HepG2 (cell line): ENCODE measurements around the gene RNASE7. TPM values are rescaled to one million over a fixed set of nuclear protein-coding genes. Genes with fewer than 3 reads are reported as not detected.

Experiments
- ATAC-seq: fragments of 200-7000 bp; cut with Tn5 transposase; 3 replicates; pipeline ENCODE4 v1.9.1; 2020; ENCODE audit warnings: mild to moderate bottlenecking, moderate library complexity
- BruUV-seq: library from RNA; stranded (reverse); fragments of 400-500 nt; replicated peaks from 2 replicates; lab custom pipeline; 2021; lab: Mats Ljungman, UMichigan
- CTCF ChIA-PET: fragments of 300-600 bp; formaldehyde crosslinking; extraction: SDS; loops from one replicate; lab custom pipeline; 2021; ENCODE audit warnings: low total read pairs, inconsistent platforms, low intra/inter-chr PET ratio; lab: Yijun Ruan, JAX
- POLR2A ChIA-PET: fragments of 350-600 bp; sonication (Branson Sonifier 250); formaldehyde crosslinking; loops from one replicate; lab custom pipeline; 2020; ENCODE audit warnings: antibody characterized with exemption, inconsistent platforms; lab: Yijun Ruan, JAX
- DNase-seq: peaks from one replicate; pipeline ENCODE4 v3.0.0-alpha.2; 2015; ENCODE audit warnings: low spot score
- FAIRE-seq: peaks from 3 replicates; lab custom pipeline; 2011; peaks lifted over from hg19 to GRCh38; lab: Jason Lieb, UNC
- H2AFZ ChIP-seq: one replicate; pipeline ENCODE4 v1.6.1; 2011; ENCODE audit warnings: low read length, inconsistent platforms
- H3K27ac ChIP-seq: fragments of 300-600 bp; 3 replicates; pipeline ENCODE4 v1.8.0; 2011; ENCODE audit warnings: mixed run types, mild to moderate bottlenecking, mixed read lengths, low read length, inconsistent platforms; ENCODE audit not compliant: insufficient read depth; ENCODE audit errors: extremely low read length
- H3K27me3 ChIP-seq, 2 experiments: fragments of 200-600 bp in 1 of 2; 2 replicates in 1 of 2; 3 replicates in 1 of 2; pipeline versions ENCODE4 v1.6.0 to v1.8.0; 2011; ENCODE audit warnings: low read length in 2 of 2, mild to moderate bottlenecking in 2 of 2, moderate library complexity in 2 of 2, inconsistent platforms in 1 of 2; ENCODE audit not compliant: insufficient read depth in 2 of 2, control insufficient read depth in 1 of 2
- H3K36me3 ChIP-seq, 2 experiments: fragments of 200-600 bp in 1 of 2; replicated peaks in 1 of 2; 2 replicates in 1 of 2; 3 replicates in 1 of 2; pipeline versions ENCODE4 v1.5.1 to v1.8.0; 2011; ENCODE audit warnings: low read length in 2 of 2, inconsistent platforms in 1 of 2; ENCODE audit not compliant: insufficient read depth in 2 of 2, control insufficient read depth in 1 of 2
- H3K4me1 ChIP-seq: 2 replicates; pipeline ENCODE4 v1.5.1; 2012; ENCODE audit warnings: low read length, inconsistent platforms; ENCODE audit not compliant: insufficient read depth
- H3K4me2 ChIP-seq: 2 replicates; pipeline ENCODE4 v1.6.0; 2011; ENCODE audit warnings: low read depth, low read length, inconsistent platforms
- H3K4me3 ChIP-seq, 3 experiments: fragments of 200-600 bp in 1 of 3; sonication (generic), shearing (Covaris generic) in 1 of 3; replicated peaks in 1 of 3; 2 replicates each; pipeline ENCODE4 v1.5.1; 2011 to 2016; ENCODE audit warnings: low read length in 3 of 3, inconsistent platforms in 2 of 3, low read depth in 2 of 3, mild to moderate bottlenecking in 2 of 3, control low read depth in 1 of 3, mixed read lengths in 1 of 3; ENCODE audit not compliant: insufficient read depth in 1 of 3
- H3K79me2 ChIP-seq: one replicate; pipeline ENCODE4 v1.6.1; 2011; ENCODE audit warnings: low read length, inconsistent platforms; ENCODE audit not compliant: insufficient read depth
- H3K9ac ChIP-seq: 2 replicates; pipeline ENCODE4 v1.6.0; 2011; ENCODE audit warnings: mild to moderate bottlenecking, low read depth, low read length, inconsistent platforms; ENCODE audit not compliant: insufficient read depth
- H3K9me3 ChIP-seq: 2 replicates; pipeline ENCODE4 v1.5.1; 2012; ENCODE audit warnings: mild to moderate bottlenecking, low read length
- H4K20me1 ChIP-seq: 2 replicates; pipeline ENCODE4 v1.6.0; 2011; ENCODE audit warnings: inconsistent platforms, mild to moderate bottlenecking, low read length, moderate library complexity; ENCODE audit not compliant: insufficient read depth
- HNF4A ChIP-seq: sonication (generic); formaldehyde crosslinking; IDR thresholded peaks from 2 replicates; pipeline ENCODE4 v1.4.0; 2020; ENCODE audit warnings: missing genetic modification reagents
- MXI1 ChIP-seq: IDR thresholded peaks from 3 replicates; pipeline ENCODE4 v1.6.1; 2012; ENCODE audit warnings: low read depth, low read length, inconsistent platforms, borderline replicate concordance
- NKX3-1 ChIP-seq: sonication (generic); formaldehyde crosslinking; IDR thresholded peaks from 2 replicates; pipeline ENCODE4 v1.5.0; 2020; ENCODE audit warnings: missing genetic modification reagents
- NR2F6 ChIP-seq, 2 experiments: IDR thresholded peaks; 2 replicates each; pipeline ENCODE4 v1.6.1; 2016; ENCODE audit warnings: antibody characterized with exemption in 1 of 2, mild to moderate bottlenecking in 1 of 2
- PHB2 ChIP-seq: fragments of 450-650 bp; IDR thresholded peaks from 2 replicates; pipeline ENCODE4 v1.6.1; 2018; ENCODE audit not compliant: partially characterized antibody
- POLR2AphosphoS5 ChIP-seq: IDR thresholded peaks from 2 replicates; pipeline ENCODE4 v1.6.1; 2012; ENCODE audit warnings: low read depth, low read length
- TBP ChIP-seq: sonication (generic); formaldehyde crosslinking; IDR thresholded peaks from 2 replicates; pipeline ENCODE4 v1.5.0; 2020; ENCODE audit warnings: missing genetic modification reagents
- ZBTB25 ChIP-seq: IDR thresholded peaks from 2 replicates; pipeline ENCODE4 v1.6.1; 2018; ENCODE audit warnings: missing genetic modification reagents
- ZNF10 ChIP-seq: sonication (generic); formaldehyde crosslinking; IDR thresholded peaks from 2 replicates; pipeline ENCODE4 v1.4.0; 2020; ENCODE audit warnings: mild to moderate bottlenecking, low read depth, missing genetic modification reagents, borderline replicate concordance
- ZNF205 ChIP-seq: IDR thresholded peaks from 2 replicates; pipeline ENCODE4 v1.6.1; 2018; ENCODE audit warnings: missing biosample characterization, missing genetic modification reagents
- ZNF296 ChIP-seq: sonication (generic); formaldehyde crosslinking; conservative IDR thresholded peaks from 2 replicates; pipeline ENCODE4 v1.5.0; 2020; ENCODE audit warnings: mild to moderate bottlenecking, missing genetic modification reagents
- ZNF510 ChIP-seq: sonication (generic); formaldehyde crosslinking; IDR thresholded peaks from 2 replicates; pipeline ENCODE4 v1.4.0; 2020; ENCODE audit warnings: low read depth, mild to moderate bottlenecking, missing genetic modification reagents
- ZNF557 ChIP-seq: sonication (generic); formaldehyde crosslinking; IDR thresholded peaks from 2 replicates; pipeline ENCODE4 v1.4.0; 2020; ENCODE audit warnings: missing genetic modification reagents
- WGBS: methylation state at CpG from one replicate; pipeline ENCODE4 v1.1.6; 2017; ENCODE audit warnings: low lambda C conversion rate; 5-methylcytosine and 5-hydroxymethylcytosine counted together
- in situ Hi-C: cut with HindIII; loops from 2 replicates; pipeline ENCODE4 v1.10.0; 2017; ENCODE audit warnings: low pct_unique_long_range_greater_than_20kb; ENCODE audit not compliant: extremely low pct_ligation_motif_present
- intact Hi-C: fragments of 100-400 bp; cut with micrococcal nuclease; formaldehyde crosslinking; loops from one replicate; pipeline ENCODE4 v1.10.0; 2022; ENCODE audit not compliant: unreplicated experiment
- polyA plus RNA-seq, 8 experiments: library from polyadenylated mRNA; depleted of rRNA in 3 of 8; stranded (reverse) in 7 of 8; unstranded in 1 of 8; fragments of >200 nt; fragmentation: Illumina TruSeq in 4 of 8; extraction: Trizol in 4 of 8; gene quantifications; 2 replicates each; pipeline versions ENCODE4 v1.2.1 to v1.2.3, GENCODE V29; 2011 to 2016; ENCODE audit warnings: low read depth in 4 of 8, missing spikeins in 1 of 8, mixed read lengths in 1 of 8; ENCODE audit not compliant: insufficient read depth in 1 of 8
- total RNA-seq, 5 experiments: library from RNA; depleted of rRNA; stranded (reverse); fragments of >200 nt; fragmentation: Illumina TruSeq; extraction: Trizol; gene quantifications; 2 replicates each; pipeline ENCODE4 v1.2.3, GENCODE V29; 2016; ENCODE audit warnings: low read depth in 1 of 5

RNASE7 gene
- total and polyA plus RNA-seq, 2 of the 13 experiments (the other 11 are each of a cell fraction or from before 2014, with no cell fraction given): 0.04 TPM; not detected in 1

GRCh38 chr14:21074398-21075272, 32.5 kb downstream of the RNASE7 start (continued):
- no peak for TF ChIP-seq PHB2

- Histone ChIP-seq H3K9ac (no peak overlapping the region), H3K36me3 (peaks cover 36 to 63% of the 10 kb centered on the region in 2 experiments)
- WGBS: 86% methylated on average over 9 of the region's 9 CpGs
Measured at GRCh38 chr14:21075719-21076437, 33.7 kb downstream of the RNASE7 start.

More at GRCh38 chr14:21075719-21076437, 33.7 kb downstream of the RNASE7 start:
- ATAC-seq (no peak), DNase-seq (no peak), FAIRE-seq (no peak)
- BruUV-seq: no TSS peak
- intact Hi-C loops: no loop called here
- in situ Hi-C loops: no loop called here
- Histone ChIP-seq H3K4me1 (peaks cover 20% of the 10 kb centered on the region), H3K4me2 (no peak overlapping the region), H3K27me3 (no peaks in the 10 kb centered on the region; a peak in 1 of 5 replicates), H3K27ac (no peak overlapping the region), H3K79me2 (peaks cover 3% of the 10 kb centered on the region), H2AFZ (no peak overlapping the region), H3K9me3 (no peaks in the 10 kb centered on the region), H4K20me1 (no peaks in the 10 kb centered on the region), H3K4me3 (no peak overlapping the region)
- ChIA-PET POLR2A (interaction anchor here (0.6 to 1.1 kb wide), 2 partner anchors 11 to 28 kb away, joined by 3 read pairs; no protein-coding TSS in a partner anchor), CTCF (no interaction called here)
- no peak for TF ChIP-seq ZNF296 (CRISPR knock-in tag)
- no peak for TF ChIP-seq ZNF510 (CRISPR knock-in tag)
- TF ChIP-seq MXI1: no peak
- no peak; the same call in 1 of the 2 replicates for TF ChIP-seq POLR2AphosphoS5
- peak; percentile 28; the same call in 1 of the 2 replicates for TF ChIP-seq HNF4A (CRISPR knock-in tag)
- 0 out of 2 replicates have a peak, but pooled peaks have one; percentile 42 for TF ChIP-seq NR2F6 (IDR thresholded peaks at IDR 0.05)
- no peak for TF ChIP-seq NR2F6 (CRISPR knock-in tag; IDR thresholded peaks at IDR 0.05)
- 0 out of 2 replicates have a peak, but pooled peaks have one; percentile 40 for TF ChIP-seq ZNF205 (CRISPR knock-in tag)
- TF ChIP-seq TBP (CRISPR knock-in tag): no peak
- no peak for TF ChIP-seq ZNF10
- TF ChIP-seq ZBTB25 (CRISPR knock-in tag): no peak
- TF ChIP-seq NKX3-1 (CRISPR knock-in tag): no peak
- TF ChIP-seq ZNF557: 0 out of 2 replicates have a peak, but pooled peaks have one; percentile 29
